Left renal pelvis (tissue), 4 donors: Measurements from ENCODE around the gene ZNF746. TPM values are rescaled to one million over a fixed set of nuclear protein-coding genes. Genes with fewer than 3 reads are reported as not detected.
"Not testable (repeated sequence)": the region's sequence is repeated elsewhere in the genome, so short reads cannot be mapped to it uniquely, and the experiment has no call there.

Source experiments
- DNase-seq, 4 donors: peaks; one replicate each; pipeline ENCODE4 v3.0.0-alpha.2; 2013; ENCODE audit warnings: low read depth in 4 of 4, low spot score in 3 of 4
- polyA plus RNA-seq, 4 donors: library from polyadenylated mRNA; unstranded; fragments of 120-200 nt; gene quantifications; one replicate each; pipeline ENCODE4 v1.2.1, GENCODE V29; 2013; ENCODE audit not compliant: insufficient read length in 4 of 4

ZNF746 gene
- 10 to 100 TPM; 11.8 to 17.4 (median 14.3) TPM for polyA plus RNA-seq

DNA sequence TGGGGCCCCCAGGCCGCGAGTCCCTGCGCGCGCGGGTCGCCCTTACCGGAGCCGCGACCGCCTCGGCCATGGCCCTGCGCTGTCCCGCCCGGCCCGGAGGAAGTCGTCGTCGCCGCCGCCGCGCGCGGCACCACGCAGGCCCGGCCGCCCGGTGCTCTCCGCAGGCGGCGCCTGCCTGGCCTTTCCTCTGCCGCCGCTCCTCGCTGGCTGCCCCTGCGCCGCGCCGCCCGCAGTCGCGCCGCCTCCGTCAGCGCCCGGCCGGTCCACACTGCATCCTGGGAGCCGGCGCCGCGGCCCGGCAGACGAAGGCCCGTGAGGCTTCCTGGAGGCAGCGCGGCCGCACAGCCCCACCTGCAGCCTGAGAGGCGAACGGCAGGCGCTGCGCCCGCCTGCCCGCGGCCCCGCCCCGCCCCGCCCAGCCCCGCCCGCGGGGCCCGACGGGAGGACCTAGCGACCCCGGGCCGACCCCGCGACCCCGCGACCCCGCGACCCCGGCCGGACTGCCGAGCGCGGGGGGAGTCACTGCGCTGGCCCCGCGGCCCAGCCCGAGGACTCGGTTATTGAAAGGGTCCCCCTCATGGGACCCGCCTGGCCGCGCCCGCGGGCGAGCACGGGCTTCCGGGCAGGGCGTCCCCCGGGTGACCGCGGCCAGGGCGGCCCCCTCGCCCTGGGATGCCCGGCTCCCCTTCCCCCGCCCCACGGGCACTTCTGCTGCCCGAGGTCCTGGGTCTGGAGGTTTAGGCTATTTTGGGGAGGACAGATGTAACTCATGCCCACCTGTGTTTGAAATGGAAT, at the start of gene ZNF746:
ZNF746 (minus strand) TSS at position 343 of the 795 bp plus-strand sequence; CDS start at position 70, 273 bp downstream.
- DNase-seq, result peak in 3 of 4 donors; percentile 50 to 55 (median 54)

DNA sequence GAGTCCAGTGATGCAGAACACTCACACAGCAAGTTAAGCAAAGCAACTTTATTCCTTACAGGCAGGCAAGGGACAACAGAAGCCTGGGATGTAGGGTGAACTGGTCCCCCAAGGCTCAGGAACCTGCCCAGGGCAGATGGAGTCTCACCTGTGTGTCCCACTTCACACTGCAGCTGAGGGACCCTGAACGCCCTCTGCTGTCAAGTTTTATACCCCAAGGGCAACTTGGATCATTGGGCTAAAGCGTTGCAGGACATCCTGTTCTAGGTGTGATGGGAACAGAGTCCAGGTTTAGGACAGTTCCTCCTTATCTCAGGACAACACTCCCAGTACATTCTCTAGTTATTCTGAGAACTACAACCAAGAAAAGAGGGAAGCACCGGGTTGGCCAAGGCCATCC, 49.5 kb upstream of the ZNF746 start:
- DNase-seq, result no peak

DNA sequence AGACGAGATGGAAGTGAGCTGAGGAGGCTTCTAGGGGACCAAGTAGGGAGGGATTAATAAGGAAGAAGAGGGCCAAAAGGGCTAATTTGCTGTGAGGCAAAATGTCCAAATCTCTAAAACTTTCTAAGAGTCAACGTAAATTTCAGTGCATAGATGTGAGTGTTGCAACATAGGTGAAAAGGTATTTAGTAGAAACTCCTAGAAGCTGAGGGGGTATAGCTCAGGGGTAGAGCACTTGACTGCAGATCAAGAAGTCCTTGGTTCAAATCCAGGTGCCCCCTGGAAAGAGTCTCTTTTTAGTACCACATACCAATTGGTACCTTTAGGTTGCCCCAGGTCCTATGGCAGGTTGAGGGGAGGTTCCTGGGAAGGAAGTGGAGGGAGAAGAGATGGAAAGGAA, 48.7 kb upstream of the ZNF746 start:
- no peak for DNase-seq

DNA sequence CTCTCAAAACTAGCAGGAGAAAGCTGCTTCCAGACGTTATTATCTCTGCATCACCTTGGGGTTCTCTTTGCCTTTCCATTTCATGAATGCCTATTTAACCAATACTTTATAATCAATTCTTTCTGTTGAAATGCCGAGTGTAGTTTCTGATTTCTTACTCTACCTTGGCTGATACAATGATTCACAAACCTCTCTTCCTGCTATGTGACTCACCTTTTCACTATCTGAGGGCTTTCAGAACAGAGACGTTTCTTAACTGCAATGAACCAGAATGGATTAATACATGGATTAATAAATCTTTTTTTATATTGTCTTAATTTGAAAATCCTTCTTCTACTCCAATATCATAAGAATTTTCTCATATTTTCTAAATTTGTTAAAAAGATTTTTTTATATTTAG, 46.4 kb upstream of the ZNF746 start:
- DNase-seq, result no peak

DNA sequence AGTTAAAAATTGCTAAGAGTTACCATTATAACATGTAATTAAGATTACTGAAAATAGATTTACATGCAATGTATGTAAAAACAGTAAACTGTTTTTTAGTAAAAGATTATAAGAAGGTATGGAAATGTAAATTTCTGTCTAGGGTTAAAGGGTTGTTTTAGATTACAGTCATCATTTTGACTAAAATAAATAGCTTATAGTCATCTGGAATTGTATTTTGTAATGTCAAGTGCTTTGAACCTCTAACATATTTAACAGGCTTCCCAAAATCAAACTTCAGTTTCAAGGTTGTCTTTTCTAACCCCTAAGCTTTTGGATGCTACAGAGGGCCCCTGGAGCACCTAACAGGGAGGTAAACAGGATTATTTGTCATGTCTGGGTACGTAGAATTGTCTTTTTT, 35.0 kb upstream of the ZNF746 start:
- DNase-seq, result no peak

DNA sequence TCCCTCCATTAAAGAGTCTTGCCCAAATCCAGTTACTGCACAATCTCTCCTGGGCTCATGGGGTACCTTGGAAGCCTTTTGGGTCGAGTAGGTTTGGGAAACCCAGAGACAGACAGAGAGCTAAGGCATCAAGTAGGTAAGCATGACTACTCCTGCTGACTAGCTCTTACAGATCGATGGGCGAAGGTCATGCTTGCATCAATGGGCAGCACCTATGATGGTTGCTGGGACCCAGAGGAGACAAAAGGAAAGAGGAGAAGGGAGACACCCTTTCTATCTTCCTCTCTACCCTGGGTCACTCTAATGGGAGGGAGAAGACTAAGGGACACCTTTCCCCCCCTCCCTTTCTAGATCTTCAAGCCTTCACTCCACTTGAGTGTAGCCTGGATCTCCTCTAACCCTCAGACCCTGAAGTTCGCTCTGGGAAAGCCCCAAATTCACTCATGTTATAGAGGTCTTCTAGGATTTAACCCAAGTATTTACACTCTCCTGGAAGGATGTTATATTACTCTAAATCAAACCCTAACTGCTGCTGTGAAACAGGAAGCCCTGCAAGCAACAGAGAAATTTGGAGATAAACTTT, 31.6 kb upstream of the ZNF746 start:
- no peak for DNase-seq

DNA sequence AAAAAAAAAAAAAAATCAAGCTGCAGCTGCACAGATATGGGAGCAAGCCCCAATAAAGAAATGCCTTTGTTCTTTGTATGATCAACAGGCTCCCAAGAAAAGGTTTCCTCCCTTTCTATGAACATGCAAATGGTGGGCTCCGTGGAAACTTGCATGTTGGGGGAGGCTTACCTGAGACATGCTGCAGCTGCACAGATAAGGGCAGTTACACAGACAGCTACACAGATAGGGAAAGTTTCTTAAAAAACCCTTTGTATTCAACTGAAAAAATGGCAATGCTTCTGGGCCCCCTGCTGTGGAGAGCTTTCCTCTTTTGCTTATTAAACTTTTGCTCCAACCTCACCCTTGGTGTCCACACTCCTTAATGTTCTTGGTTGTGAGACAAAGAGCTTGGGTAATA, 29.8 kb upstream of the ZNF746 start:
- DNase-seq, result no peak

DNA sequence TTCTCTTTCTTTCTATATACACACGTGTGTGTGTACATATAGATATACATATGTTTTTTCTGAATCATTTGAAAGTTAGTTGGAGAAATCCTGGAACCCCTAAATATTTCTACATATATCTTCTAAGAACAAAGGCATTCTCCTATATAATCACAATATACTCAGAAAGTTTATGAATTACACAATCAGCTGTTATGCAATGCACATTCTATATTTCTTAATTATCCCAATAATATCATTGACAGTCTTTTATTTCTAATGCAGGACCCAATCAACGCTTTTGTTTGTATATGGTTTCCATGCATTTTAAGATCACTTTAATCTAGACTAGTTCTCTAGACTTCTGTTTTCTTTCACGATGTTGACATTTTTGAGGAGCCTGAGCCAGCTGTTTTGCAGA, 27.7 kb upstream of the ZNF746 start:
- DNase-seq, result no peak

DNA sequence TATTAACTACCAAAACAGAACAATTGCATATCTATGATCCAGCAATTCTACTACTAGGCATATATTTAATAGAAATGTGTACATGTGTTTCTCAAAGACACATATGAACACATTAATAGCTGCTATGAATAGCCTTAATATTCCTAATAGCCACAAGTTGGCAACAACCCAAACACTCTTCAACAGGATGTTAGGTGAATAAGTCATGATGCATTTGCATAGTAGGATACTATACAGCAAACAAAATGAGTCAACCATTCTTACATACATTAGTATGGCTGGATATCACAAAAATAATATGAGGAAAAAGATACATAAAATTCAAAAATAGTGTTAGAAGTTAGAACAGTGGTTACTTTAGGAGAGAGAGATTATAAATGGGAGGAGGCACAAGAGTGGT, 26.8 kb upstream of the ZNF746 start:
- no peak for DNase-seq

DNA sequence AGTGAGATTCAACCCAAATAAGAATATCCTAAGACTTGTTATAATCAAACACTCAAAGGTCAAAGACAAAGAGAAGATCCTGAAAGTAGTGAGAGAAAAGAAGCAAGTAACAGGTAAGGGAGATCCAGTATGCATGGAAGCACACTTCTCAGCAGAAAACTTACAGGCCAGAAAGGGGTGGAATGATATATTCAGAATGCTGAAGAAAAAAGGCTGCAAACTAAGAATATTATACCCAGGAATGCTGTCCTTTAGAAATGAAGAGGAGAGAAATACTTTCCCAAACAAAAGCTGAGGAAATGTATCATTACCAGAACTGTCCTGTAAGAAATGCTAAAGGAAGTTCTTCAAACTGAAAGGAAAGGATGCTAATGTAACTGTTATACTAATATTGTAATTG, 12.6 kb upstream of the ZNF746 start:
- no peak for DNase-seq

DNA sequence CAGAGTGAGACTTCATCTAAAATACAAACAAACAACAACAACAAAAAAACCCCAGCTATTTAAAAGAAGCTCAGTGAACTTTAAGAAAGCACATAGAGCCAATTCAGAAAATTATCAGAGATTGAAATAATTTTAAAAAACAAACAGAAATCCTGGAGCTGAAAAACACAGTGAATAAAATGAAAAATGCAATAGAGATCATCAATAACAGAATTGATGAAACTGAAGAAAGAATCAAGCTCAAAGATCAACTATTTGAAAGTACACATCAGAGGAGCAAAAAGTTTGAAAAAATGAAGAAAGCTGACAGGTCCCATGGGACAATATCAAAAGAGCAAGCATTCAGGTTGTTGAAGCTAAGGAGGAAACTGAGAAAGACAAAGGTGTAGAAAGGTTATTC, 12.2 kb upstream of the ZNF746 start:
- DNase-seq, result no peak

DNA sequence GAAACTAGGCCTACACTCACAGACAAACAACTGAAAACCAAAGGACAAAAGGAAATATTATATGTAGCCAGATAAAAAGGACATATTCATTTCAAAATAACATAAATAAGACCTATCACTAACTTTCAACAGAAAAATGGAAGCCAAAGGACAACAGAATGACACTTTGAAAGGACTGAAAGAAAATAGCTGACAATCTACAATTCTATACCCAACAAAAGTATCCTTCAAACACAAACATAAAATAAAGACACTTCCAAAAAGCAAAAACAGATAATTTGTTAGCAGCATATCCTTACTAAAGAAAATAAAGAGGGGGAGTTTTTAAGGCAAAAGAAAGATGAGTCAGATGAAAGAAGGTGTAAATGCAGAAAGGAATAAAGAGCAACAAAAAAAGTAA, 7.9 kb upstream of the ZNF746 start:
- DNase-seq, result no peak

DNA sequence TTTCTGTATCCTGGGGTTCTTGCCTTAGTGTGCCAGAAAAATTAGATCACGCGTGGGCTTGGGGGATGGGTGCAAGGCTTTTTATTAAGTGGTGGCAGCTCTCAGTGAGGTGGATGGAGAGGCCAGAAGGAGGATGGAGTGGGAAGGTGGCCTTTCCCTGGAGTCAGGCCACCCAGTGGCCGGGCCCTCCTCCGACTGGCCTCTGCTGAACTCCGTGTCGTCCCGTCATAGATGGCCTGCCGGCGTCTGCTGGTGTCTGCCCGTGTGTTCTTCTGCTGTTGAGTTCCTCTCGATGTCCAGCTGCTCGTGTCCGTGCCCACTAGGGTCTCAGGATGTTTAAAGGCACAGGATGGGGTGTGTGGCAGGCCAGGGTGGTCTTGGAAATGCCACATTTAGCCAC, 4.0 kb upstream of the ZNF746 start:
- DNase-seq, result no peak

DNA sequence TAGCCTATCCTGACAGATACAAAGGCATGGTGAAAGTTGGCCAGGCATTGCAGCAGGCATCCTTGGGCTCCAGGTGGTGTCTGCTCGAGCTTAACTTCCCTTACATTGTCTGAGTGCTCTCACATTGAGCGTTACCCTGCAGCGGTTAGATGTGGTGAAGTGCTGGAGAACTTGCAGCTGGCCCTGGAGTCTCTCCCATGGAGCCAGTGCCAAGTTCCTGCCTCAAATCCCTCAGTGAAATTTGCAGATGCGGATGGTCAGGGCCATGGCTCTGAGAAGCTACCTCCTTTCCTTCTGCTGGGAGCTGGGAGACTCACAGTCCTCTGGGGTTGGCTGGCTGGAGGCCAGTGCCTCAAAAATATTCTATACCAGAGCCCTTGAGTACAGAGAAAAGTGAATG, 3.3 kb upstream of the ZNF746 start:
- DNase-seq, result no peak

DNA sequence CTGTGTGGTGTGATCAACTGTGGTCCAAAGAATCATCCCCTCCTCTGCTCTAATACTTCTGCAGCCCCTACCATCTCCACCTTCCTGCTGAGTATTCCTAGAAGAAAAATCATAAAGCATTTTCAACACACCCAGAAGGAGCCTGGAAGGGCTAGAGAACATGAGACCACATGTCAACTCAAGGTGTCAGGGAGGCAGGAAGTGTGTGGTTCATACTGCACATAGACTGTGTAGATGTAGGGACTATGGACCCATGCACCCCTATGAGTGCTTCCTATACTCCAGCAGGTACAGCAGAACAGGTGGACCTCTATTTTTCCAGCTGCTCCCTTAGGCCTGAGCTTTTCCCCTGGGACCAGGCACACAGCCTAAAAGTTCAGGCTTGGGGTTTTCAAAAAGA, 2.6 kb upstream of the ZNF746 start:
- no peak for DNase-seq

DNA sequence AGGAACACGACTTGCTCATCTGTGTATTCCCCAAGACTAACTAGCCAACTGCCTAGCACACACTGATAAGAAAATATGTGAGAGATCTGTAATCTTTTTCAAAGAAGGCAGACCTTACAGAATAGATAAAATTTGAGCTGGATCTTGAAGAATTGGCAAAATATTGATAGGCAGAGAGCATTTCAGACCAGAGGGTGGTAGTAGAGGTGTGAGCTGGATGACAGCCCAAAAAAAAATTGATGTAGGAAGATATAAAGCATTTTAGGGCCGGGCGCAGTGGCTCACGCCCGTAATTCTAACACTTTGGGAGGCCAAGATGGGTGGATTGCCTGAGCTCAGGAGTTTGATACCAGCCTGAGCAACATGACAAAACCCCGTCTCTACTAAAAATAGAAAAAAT, 1.2 kb upstream of the ZNF746 start:
- no peak for DNase-seq

DNA sequence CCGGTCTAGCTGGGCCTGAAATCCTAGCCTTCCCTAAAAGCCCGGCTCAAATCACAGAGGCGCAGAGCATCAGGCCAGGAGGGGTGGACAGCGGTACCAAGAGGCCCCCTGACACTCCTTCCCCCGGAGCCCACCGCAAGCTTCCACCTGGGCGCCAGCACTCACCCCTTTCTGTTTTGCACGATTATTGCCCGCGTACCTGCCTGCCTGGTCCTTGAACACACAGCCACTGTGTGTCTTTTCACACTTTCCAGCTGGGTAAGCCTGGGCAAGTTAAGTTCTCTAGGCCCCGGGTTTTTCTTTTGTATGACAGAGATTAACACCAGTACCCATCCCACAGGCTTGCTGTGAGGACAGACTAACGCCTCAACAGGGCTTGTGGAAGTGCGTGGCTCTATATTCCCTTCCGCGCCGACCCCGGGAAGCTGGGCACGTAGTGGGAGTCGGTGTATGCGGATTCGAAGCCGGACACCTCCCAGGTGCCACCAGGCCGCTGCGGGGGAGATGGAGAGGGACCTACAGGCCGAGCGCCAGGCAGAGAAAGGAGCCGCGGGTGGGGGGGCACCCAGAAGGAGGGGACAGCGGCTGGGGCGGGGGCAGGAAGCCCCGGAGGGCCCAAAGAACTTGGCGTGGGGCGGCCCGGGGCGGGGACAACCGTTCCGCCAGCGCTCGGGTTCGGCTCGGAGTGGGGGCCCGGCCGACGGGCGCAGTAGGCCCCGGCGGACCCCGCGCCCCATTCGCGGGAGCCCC, 792 bp downstream of the ZNF746 start:
- DNase-seq, result peak in 1 of 4 donors; percentile 12

DNA sequence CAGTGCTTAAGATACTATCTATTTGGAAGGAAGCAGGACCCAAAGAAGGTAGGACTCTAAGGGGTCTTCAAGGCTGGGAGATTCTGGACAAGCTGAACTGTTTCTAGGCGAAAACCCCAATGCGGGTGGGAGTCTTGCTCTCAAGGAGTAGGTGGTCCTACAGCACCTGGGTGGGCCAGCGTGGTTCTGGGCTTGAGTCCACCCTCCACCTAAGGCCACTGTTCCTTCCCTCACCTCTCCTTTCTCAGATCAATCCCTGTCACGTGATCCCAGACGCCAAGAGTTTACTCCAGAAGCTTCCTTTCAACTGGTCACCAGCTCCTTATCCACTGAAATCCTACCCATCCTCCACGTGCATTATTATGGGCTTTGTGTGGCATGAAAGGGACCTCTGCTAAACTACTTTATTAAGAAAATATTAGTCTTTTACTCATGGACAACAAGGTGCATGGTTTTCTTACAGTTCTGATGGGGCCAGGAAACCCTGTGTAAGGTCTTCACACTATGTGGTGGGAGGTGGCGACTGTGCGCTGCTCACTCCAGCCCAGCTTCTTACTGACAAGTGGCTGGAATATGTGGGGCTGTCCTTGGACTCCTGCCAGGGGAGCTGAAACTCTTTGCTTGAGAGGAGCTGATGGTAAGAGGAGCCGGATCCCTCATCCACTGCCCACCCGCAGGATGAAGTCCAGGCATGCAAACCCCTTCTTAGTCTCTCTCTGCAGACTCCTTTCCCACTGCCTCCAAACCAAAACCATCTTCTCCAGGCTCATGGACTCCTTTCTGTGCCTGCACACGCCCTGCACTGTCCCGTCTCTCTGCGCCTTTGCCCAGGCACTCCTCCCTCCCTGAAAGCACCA, 1.6 kb downstream of the ZNF746 start:
- DNase-seq, result peak; percentile 48 to 75 (median 61)

DNA sequence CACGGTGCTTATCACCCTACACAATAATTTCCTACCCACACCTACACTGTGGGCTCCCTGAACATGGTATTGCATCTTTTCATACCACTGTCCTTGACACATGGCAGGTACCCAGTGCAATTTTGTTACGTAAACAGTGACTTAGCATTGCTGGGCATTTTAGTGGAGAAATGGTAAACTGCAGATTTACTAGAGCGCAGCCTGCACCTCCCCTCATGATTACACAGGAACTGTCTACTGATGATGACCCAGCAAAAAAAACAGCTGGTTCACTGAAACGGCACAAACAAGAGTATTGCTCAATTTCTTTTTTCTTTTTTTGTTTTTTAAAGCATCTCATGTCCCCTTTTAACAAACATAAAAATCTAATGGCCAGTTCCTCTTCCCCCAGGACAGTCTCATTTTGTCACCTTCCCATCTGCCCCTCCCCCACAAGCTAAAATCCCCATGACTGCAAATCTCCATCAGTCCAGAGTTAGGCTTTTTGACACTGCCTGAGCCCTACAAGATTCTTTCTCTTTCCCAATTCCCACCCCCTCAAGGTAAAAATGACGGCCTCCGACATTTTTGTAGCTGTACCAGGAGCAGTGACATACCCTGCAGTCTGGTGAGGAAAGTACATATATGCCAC, 2.8 kb downstream of the ZNF746 start:
- DNase-seq, result no peak

DNA sequence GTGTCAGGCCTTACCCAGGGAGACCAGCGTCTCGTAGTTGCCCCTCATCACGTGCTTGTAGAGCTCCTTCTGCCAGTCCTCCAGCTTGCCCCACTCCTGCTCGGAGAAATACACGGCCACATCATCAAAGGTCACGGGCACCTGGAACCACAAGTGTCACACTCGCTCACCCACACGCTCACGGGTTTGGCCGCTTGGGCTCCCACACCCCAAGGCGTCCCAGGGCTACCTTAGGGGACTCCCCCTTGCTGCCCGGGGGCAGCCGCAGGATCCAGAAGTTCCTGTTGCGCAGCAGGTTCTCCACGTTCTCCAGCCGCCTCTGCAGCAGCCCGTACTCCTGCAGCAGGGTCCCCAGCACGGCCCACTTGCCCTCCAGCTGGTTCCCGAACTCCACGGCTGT, 3.6 kb downstream of the ZNF746 start:
- DNase-seq, result not testable (repeated sequence)
